CD4-positive, alpha-beta memory T cell (primary cell): Measurements from ENCODE around the gene RASGRF1. TPM values are rescaled to one million over a fixed set of nuclear protein-coding genes. Genes with fewer than 3 reads are reported as not detected.

Experiments
- CTCF ChIA-PET: fragments of 350-600 bp; sonication (Branson Sonifier 250); formaldehyde crosslinking; loops from one replicate; lab custom pipeline; 2021; ENCODE audit warnings: inconsistent platforms; ENCODE audit not compliant: partially characterized antibody; lab: Charles Lee
- POLR2A ChIA-PET: fragments of 350-600 bp; sonication (Branson Sonifier 250); formaldehyde crosslinking; loops from one replicate; lab custom pipeline; 2021; ENCODE audit not compliant: partially characterized antibody; lab: Charles Lee
- DNase-seq, 5 donors: peaks; one replicate each; pipeline versions ENCODE4 v3.0.0 to v3.0.0-alpha.2; 2020 to 2022; ENCODE audit warnings: mixed read lengths in 1 of 5
- H3K27ac ChIP-seq: one replicate; pipeline ENCODE4 v1.7.0; 2013; ENCODE audit warnings: low read depth, low read length
- H3K27me3 ChIP-seq: 2 replicates; pipeline ENCODE4 v1.7.0; 2013; ENCODE audit warnings: mild to moderate bottlenecking, low read length, moderate library complexity; ENCODE audit not compliant: insufficient read depth
- H3K36me3 ChIP-seq: 2 replicates; pipeline ENCODE4 v1.7.0; 2013; ENCODE audit warnings: mild to moderate bottlenecking, low read length, moderate library complexity; ENCODE audit not compliant: insufficient read depth
- H3K4me1 ChIP-seq: 2 replicates; pipeline ENCODE4 v1.7.0; 2013; ENCODE audit warnings: mild to moderate bottlenecking, low read length, moderate library complexity; ENCODE audit not compliant: insufficient read depth
- H3K4me3 ChIP-seq, 2 donors: one replicate each; pipeline ENCODE4 v1.7.0; 2013; ENCODE audit warnings: low read length in 2 of 2, mild to moderate bottlenecking in 1 of 2
- H3K9me3 ChIP-seq, 2 donors: one replicate each; pipeline ENCODE4 v1.7.0; 2013; ENCODE audit warnings: low read length in 2 of 2, control low read depth in 1 of 2; ENCODE audit not compliant: control insufficient read depth in 1 of 2
- H3K27ac Mint-ChIP-seq, 7 donors: one replicate each; pipeline ENCODE4 v1.8.0; 2020 to 2021; ENCODE audit warnings: mixed read lengths in 7 of 7, mild to moderate bottlenecking in 6 of 7, inconsistent platforms in 3 of 7, moderate library complexity in 3 of 7
- H3K27me3 Mint-ChIP-seq, 2 donors: one replicate each; pipeline ENCODE4 v1.8.0; 2020 to 2021; ENCODE audit warnings: mixed read lengths in 2 of 2
- H3K36me3 Mint-ChIP-seq, 2 donors: one replicate each; pipeline ENCODE4 v1.8.0; 2020 to 2021; ENCODE audit warnings: mixed read lengths in 2 of 2, inconsistent platforms in 1 of 2, mild to moderate bottlenecking in 1 of 2
- H3K4me1 Mint-ChIP-seq, 4 donors: one replicate each; pipeline ENCODE4 v1.8.0; 2020 to 2021; ENCODE audit warnings: mixed read lengths in 4 of 4, mild to moderate bottlenecking in 1 of 4
- H3K4me3 Mint-ChIP-seq, 8 donors: one replicate each; pipeline ENCODE4 v1.8.0; 2020 to 2021; ENCODE audit warnings: mixed read lengths in 8 of 8, mild to moderate bottlenecking in 7 of 8, moderate library complexity in 6 of 8, inconsistent platforms in 3 of 8
- H3K9me3 Mint-ChIP-seq, 8 donors: one replicate each; pipeline ENCODE4 v1.8.0; 2020 to 2021; ENCODE audit warnings: mixed read lengths in 8 of 8, mild to moderate bottlenecking in 5 of 8, inconsistent platforms in 3 of 8, moderate library complexity in 1 of 8
- intact Hi-C: fragments of 100-400 bp; cut with micrococcal nuclease; formaldehyde crosslinking; loops from one replicate; pipeline ENCODE4 v1.15.1; 2023
- polyA plus RNA-seq, 2 donors: library from polyadenylated mRNA; unstranded; fragments of 300-500 nt; fragmentation: Illumina TruSeq; gene quantifications; one replicate each; pipeline ENCODE4 v1.2.3, GENCODE V29; 2021
- total RNA-seq, 2 experiments: library from RNA; stranded (reverse); gene quantifications; one replicate each; pipeline ENCODE4 v1.2.3, GENCODE V29; 2021

Gene RASGRF1
- total and polyA plus RNA-seq, 4 experiments from 2014 or later = not detected

- H3K27me3 Mint-ChIP-seq = no peaks in the 10 kb centered on the region
- H3K4me1 ChIP-seq = no peaks in the 10 kb centered on the region
- H3K27ac Mint-ChIP-seq = no peak overlapping the region
- H3K9me3 Mint-ChIP-seq = peaks cover 0 to 2% (median 0%) of the 10 kb centered on the region in 8 donors
- no peaks in the 10 kb centered on the region for H3K27me3 ChIP-seq
- no peaks in the 10 kb centered on the region for H3K9me3 ChIP-seq
- H3K4me1 Mint-ChIP-seq = no peaks in the 10 kb centered on the region
- intact Hi-C loops = no loop called here
- H3K36me3 Mint-ChIP-seq = peaks cover 0 to 3% of the 10 kb centered on the region in 2 donors
- DNase-seq = no peak
- POLR2A ChIA-PET = no interaction called here
- H3K4me3 ChIP-seq = no peak overlapping the region
- H3K36me3 ChIP-seq = no peaks in the 10 kb centered on the region
- CTCF ChIA-PET = no interaction called here
- no peak overlapping the region for H3K27ac ChIP-seq
- H3K4me3 Mint-ChIP-seq = no peak overlapping the region
Observed at GRCh38 chr15:79018960-79019359, 71.6 kb downstream of the RASGRF1 start.

- intact Hi-C loops = no loop called here
- Histone ChIP-seq H3K36me3 (no peaks in the 10 kb centered on the region), H3K27me3 (no peaks in the 10 kb centered on the region), H3K9me3 (no peaks in the 10 kb centered on the region), H3K4me3 (no peak overlapping the region), H3K4me1 (no peaks in the 10 kb centered on the region), H3K27ac (no peak overlapping the region)
- Mint-ChIP-seq H3K4me3 (no peak overlapping the region), H3K27ac (no peak overlapping the region), H3K36me3 (no peaks in the 10 kb centered on the region), H3K9me3 (no peaks in the 10 kb centered on the region), H3K4me1 (no peaks in the 10 kb centered on the region), H3K27me3 (no peaks in the 10 kb centered on the region)
- DNase-seq = no peak
- ChIA-PET POLR2A (no interaction called here), CTCF (no interaction called here)
Observed at GRCh38 chr15:79017953-79018352, 72.6 kb downstream of the RASGRF1 start.

GRCh38 chr15:79016527-79017170, 73.9 kb downstream of the RASGRF1 start:
- Histone ChIP-seq H3K4me3 (no peak overlapping the region), H3K27ac (no peak overlapping the region), H3K4me1 (no peaks in the 10 kb centered on the region), H3K9me3 (no peaks in the 10 kb centered on the region), H3K36me3 (no peaks in the 10 kb centered on the region), H3K27me3 (no peaks in the 10 kb centered on the region)
- Mint-ChIP-seq H3K27ac (no peak overlapping the region), H3K4me3 (no peak overlapping the region), H3K27me3 (no peaks in the 10 kb centered on the region), H3K36me3 (no peaks in the 10 kb centered on the region), H3K4me1 (no peaks in the 10 kb centered on the region), H3K9me3 (no peaks in the 10 kb centered on the region)
- CTCF ChIA-PET = no interaction called here
- intact Hi-C loops = no loop called here
- POLR2A ChIA-PET = no interaction called here
- DNase-seq = no peak

- no peak overlapping the region for H3K4me3 Mint-ChIP-seq
- Histone ChIP-seq H3K27ac (no peak overlapping the region), H3K4me3 (no peak overlapping the region), H3K4me1 (no peaks in the 10 kb centered on the region), H3K27me3 (no peaks in the 10 kb centered on the region), H3K9me3 (no peaks in the 10 kb centered on the region), H3K36me3 (no peaks in the 10 kb centered on the region)
- intact Hi-C loops = no loop called here
- peaks cover 3 to 6% of the 10 kb centered on the region in 2 donors for H3K27me3 Mint-ChIP-seq
- no peak for DNase-seq
- H3K9me3 Mint-ChIP-seq = no peaks in the 10 kb centered on the region
- no peak overlapping the region for H3K27ac Mint-ChIP-seq
- POLR2A ChIA-PET = no interaction called here
- no peaks in the 10 kb centered on the region for H3K36me3 Mint-ChIP-seq
- no peaks in the 10 kb centered on the region for H3K4me1 Mint-ChIP-seq
- CTCF ChIA-PET = no interaction called here
Observed at GRCh38 chr15:79015416-79015815, 75.2 kb downstream of the RASGRF1 start.

- Mint-ChIP-seq H3K4me3 (no peak overlapping the region), H3K27ac (no peak overlapping the region), H3K27me3 (peaks cover 5 to 11% of the 10 kb centered on the region in 2 donors), H3K9me3 (no peaks in the 10 kb centered on the region), H3K36me3 (no peaks in the 10 kb centered on the region), H3K4me1 (no peaks in the 10 kb centered on the region)
- no peak for DNase-seq
- intact Hi-C loops = no loop called here
- ChIA-PET CTCF (no interaction called here), POLR2A (no interaction called here)
- Histone ChIP-seq H3K27ac (no peak overlapping the region), H3K4me3 (no peak overlapping the region), H3K4me1 (no peaks in the 10 kb centered on the region), H3K9me3 (no peaks in the 10 kb centered on the region), H3K36me3 (no peaks in the 10 kb centered on the region), H3K27me3 (no peaks in the 10 kb centered on the region)
Observed at GRCh38 chr15:79010278-79010677, 80.3 kb downstream of the RASGRF1 start.

- Histone ChIP-seq H3K36me3 (no peaks in the 10 kb centered on the region), H3K9me3 (no peaks in the 10 kb centered on the region), H3K27ac (no peak overlapping the region), H3K27me3 (no peaks in the 10 kb centered on the region), H3K4me1 (no peaks in the 10 kb centered on the region), H3K4me3 (no peak overlapping the region)
- ChIA-PET POLR2A (no interaction called here), CTCF (no interaction called here)
- H3K36me3 Mint-ChIP-seq = no peaks in the 10 kb centered on the region
- DNase-seq = no peak
- H3K9me3 Mint-ChIP-seq = no peaks in the 10 kb centered on the region
- intact Hi-C loops = no loop called here
- no peak overlapping the region for H3K4me3 Mint-ChIP-seq
- no peak overlapping the region for H3K27ac Mint-ChIP-seq
- H3K4me1 Mint-ChIP-seq = peaks cover 0 to 8% (median 5%) of the 10 kb centered on the region in 4 donors
- peaks cover 5 to 11% of the 10 kb centered on the region in 2 donors for H3K27me3 Mint-ChIP-seq
Observed at GRCh38 chr15:79009379-79009778, 81.2 kb downstream of the RASGRF1 start.

GRCh38 chr15:79008659-79009058, 81.9 kb downstream of the RASGRF1 start:
- Mint-ChIP-seq H3K27ac (no peak overlapping the region), H3K9me3 (no peaks in the 10 kb centered on the region), H3K4me3 (no peak overlapping the region), H3K27me3 (peaks cover 5 to 11% of the 10 kb centered on the region in 2 donors), H3K36me3 (no peaks in the 10 kb centered on the region), H3K4me1 (peaks cover 0 to 12% (median 7%) of the 10 kb centered on the region in 4 donors)
- DNase-seq = no peak
- no peaks in the 10 kb centered on the region for H3K36me3 ChIP-seq
- POLR2A ChIA-PET = no interaction called here
- H3K27me3 ChIP-seq = no peaks in the 10 kb centered on the region
- H3K27ac ChIP-seq = no peak overlapping the region
- H3K4me1 ChIP-seq = no peaks in the 10 kb centered on the region
- H3K9me3 ChIP-seq = no peaks in the 10 kb centered on the region
- intact Hi-C loops = no loop called here
- no peak overlapping the region for H3K4me3 ChIP-seq
- CTCF ChIA-PET = no interaction called here
